ENCODE measurements around the gene ILK. TPM values are rescaled to one million over a fixed set of nuclear protein-coding genes. Genes with fewer than 3 reads are reported as not detected.

The ILK gene
- total and polyA plus RNA-seq, 7 donors, result 68.3 to 173 (median 90.3) TPM

DNA sequence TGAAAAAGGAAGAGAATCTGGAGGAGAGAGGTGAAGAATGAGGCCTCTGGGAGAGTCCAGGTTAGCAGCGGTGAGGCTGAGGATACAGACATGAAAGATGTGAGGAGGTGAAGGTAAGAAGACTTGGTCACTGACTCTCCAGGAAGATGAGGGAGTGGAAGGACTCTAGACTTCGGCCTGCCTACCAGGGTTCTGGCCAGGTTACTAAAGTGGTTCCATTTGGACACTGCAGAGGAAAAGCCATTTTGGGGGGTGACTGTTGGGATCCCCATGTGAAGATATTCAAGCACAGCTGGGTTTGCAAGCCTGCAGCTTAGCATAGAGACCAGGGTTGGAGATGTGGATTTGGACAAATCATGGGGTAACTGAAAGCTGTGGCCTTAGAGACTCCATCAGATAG lies 44.3 kb downstream of the ILK start:
- Histone ChIP-seq H3K27ac (peak overlapping the region; percentile 54), H3K36me3 (ENCODE audit: insufficient read depth in 1 of 2, low read depth in 1 of 2) (no peaks in the 10 kb centered on the region), H3K4me3 (no peak overlapping the region), H3K27me3 (ENCODE audit: insufficient read depth in 3 of 3, low read length in 2 of 3) (peaks cover 0 to 5% (median 0%) of the 10 kb centered on the region in 3 donors), H3K4me1 (peaks cover 11% of the 10 kb centered on the region), H3K9me3 (no peaks in the 10 kb centered on the region)
- intact Hi-C loops (cut with DNase I), result no loop called here
- TF ChIP-seq, protein P1, sequence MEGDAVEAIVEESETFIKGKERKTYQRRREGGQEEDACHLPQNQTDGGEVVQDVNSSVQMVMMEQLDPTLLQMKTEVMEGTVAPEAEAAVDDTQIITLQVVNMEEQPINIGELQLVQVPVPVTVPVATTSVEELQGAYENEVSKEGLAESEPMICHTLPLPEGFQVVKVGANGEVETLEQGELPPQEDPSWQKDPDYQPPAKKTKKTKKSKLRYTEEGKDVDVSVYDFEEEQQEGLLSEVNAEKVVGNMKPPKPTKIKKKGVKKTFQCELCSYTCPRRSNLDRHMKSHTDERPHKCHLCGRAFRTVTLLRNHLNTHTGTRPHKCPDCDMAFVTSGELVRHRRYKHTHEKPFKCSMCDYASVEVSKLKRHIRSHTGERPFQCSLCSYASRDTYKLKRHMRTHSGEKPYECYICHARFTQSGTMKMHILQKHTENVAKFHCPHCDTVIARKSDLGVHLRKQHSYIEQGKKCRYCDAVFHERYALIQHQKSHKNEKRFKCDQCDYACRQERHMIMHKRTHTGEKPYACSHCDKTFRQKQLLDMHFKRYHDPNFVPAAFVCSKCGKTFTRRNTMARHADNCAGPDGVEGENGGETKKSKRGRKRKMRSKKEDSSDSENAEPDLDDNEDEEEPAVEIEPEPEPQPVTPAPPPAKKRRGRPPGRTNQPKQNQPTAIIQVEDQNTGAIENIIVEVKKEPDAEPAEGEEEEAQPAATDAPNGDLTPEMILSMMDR (IDR thresholded peaks at IDR 0.05), result no peak
- ATAC-seq (no peak), DNase-seq (no peak)
- 88 to 97% (median 88%) methylated on average over 2 of the region's 2 CpGs for WGBS, 3 donors

DNA sequence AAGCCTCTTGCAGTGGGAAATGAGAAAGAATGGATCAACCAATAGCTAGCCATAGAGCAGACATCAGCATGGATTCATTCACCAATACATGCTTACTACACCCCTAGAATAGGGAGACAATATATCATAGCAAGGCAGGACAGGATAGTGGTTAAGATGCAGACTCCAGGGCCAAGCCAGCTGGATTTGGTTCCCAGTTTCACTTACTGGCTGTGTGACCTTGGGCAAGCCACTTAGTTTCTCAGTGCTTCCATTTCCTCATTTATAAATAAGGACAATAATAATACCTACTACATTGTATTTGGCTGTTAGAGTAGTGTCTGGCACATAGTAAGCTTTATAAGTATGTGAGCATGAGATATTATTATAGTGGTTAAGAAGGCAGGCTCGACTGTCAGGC lies 44.9 kb downstream of the ILK start:
- intact Hi-C loops (cut with DNase I), result no loop called here
- Histone ChIP-seq H3K36me3 (ENCODE audit: insufficient read depth in 1 of 2, low read depth in 1 of 2) (no peaks in the 10 kb centered on the region), H3K4me1 (peaks cover 11% of the 10 kb centered on the region), H3K27me3 (ENCODE audit: insufficient read depth in 3 of 3, low read length in 2 of 3) (peaks cover 0 to 5% (median 0%) of the 10 kb centered on the region in 3 donors), H3K27ac (no peak overlapping the region), H3K4me3 (no peak overlapping the region), H3K9me3 (no peaks in the 10 kb centered on the region)
- ATAC-seq, result no peak
- TF ChIP-seq, protein P1 (IDR thresholded peaks at IDR 0.05), result no peak
- DNase-seq, result no peak
- WGBS, 3 donors, result 45 to 63% (median 57%) methylated on average over 1 of the region's 1 CpG

DNA sequence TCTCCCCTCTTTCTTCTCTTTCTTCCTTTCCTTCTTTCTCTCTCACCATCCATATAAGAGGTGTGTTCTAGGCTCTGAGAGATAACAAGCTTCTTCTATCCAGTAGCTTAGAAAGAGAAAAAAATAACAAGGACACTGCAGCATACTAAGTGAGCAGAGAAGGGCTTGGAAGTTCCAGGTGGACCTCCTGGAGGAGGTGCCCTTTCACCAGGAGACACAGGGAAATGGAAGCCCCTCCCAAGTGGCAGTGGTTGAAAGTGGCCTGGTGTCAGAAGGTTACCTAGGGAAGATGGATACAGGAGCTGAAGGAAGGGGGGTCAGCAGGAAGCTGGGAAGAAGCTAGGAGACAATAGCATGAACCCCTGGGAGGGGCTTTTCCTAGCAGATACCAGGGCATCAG lies 46.5 kb downstream of the ILK start:
- intact Hi-C loops (cut with DNase I), result no loop called here
- Histone ChIP-seq H3K27ac (no peak overlapping the region), H3K4me1 (peaks cover 11% of the 10 kb centered on the region)

DNA sequence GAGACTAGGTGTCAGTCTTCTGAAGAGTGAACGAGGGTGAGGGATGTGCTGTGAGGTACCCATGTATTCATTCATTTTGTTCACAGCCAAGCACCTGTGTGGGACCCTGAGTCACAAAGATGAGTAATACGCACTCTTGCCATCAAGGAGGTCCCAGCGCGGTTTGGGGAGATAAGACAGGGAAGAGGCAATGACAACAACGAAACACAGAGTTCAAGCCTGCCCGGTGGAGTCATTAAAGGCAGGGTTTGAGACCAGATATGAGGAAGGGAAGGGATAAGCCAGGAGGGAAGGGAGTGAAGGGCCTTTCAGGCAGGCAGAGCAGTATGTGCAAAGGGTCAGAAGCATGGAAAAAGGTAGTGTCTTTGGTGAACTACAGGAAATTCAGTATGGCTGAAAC lies 47.4 kb downstream of the ILK start:
- Histone ChIP-seq H3K36me3 (ENCODE audit: insufficient read depth in 1 of 2, low read depth in 1 of 2) (no peaks in the 10 kb centered on the region), H3K4me1 (peaks cover 11% of the 10 kb centered on the region), H3K27ac (no peak overlapping the region), H3K9me3 (no peaks in the 10 kb centered on the region), H3K27me3 (ENCODE audit: insufficient read depth in 3 of 3, low read length in 2 of 3) (peaks cover 0 to 16% (median 2%) of the 10 kb centered on the region in 3 donors), H3K4me3 (no peak overlapping the region)
- TF ChIP-seq, protein P1 (IDR thresholded peaks at IDR 0.05), result no peak
- 50 to 83% (median 75%) methylated on average over 6 of the region's 6 CpGs for WGBS, 3 donors
- DNase-seq, result no peak
- intact Hi-C loops (cut with DNase I), result no loop called here
- no peak for ATAC-seq

More for the DNA sequence above, 46.5 kb downstream of the ILK start:
- peaks cover 0 to 12% (median 0%) of the 10 kb centered on the region in 3 donors for H3K27me3 ChIP-seq (ENCODE audit: insufficient read depth in 3 of 3, low read length in 2 of 3)
- no peak for ATAC-seq
- no peak for DNase-seq
- H3K4me3 ChIP-seq, result no peak overlapping the region
- no peaks in the 10 kb centered on the region for H3K36me3 ChIP-seq (ENCODE audit: insufficient read depth in 1 of 2, low read depth in 1 of 2)
- no peaks in the 10 kb centered on the region for H3K9me3 ChIP-seq
- TF ChIP-seq, protein P1 (IDR thresholded peaks at IDR 0.05), result no peak

DNA sequence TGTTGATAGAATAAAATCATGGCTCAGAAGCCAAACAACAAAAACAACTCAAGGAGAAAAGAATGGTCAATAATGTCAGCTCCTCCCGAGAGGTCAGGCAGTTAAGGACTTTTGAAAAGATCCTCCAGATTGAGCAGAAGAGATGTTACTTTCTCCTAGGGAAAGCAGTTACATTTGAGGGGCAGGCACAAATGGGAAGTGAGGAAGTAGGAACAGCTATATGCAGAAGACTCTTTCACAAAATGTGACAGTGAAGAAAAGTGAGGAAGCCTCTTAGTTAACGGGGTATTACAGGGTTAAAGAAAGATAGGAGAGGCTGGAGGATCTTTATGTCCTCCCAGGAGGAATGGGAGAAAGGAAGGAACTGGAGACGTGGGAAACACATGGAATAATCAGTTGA lies 48.6 kb downstream of the ILK start:
- 56 to 60% (median 60%) methylated on average over 3 of the region's 3 CpGs for WGBS, 3 donors
- peaks cover 0 to 21% (median 9%) of the 10 kb centered on the region in 3 donors for H3K27me3 ChIP-seq (ENCODE audit: insufficient read depth in 3 of 3, low read length in 2 of 3)
- intact Hi-C loops (cut with DNase I), result no loop called here
- no peaks in the 10 kb centered on the region for H3K36me3 ChIP-seq (ENCODE audit: insufficient read depth in 1 of 2, low read depth in 1 of 2)
- H3K9me3 ChIP-seq, result no peaks in the 10 kb centered on the region
- H3K4me3 ChIP-seq, result no peak overlapping the region
- ATAC-seq, result no peak
- H3K4me1 ChIP-seq, result peaks cover 11% of the 10 kb centered on the region
- DNase-seq, result no peak
- TF ChIP-seq, protein P1 (IDR thresholded peaks at IDR 0.05), result no peak
- no peak overlapping the region for H3K27ac ChIP-seq
